ENCODE data around the gene SEPTIN1. TPM values are rescaled to one million over a fixed set of nuclear protein-coding genes. Genes with fewer than 3 reads are reported as not detected.

SEPTIN1 gene
- total and polyA plus RNA-seq, 2 of the 13 experiments (the other 11 are each of a cell fraction or from before 2014, with no cell fraction given): 0.18 to 0.67 TPM

- peak; percentile 89 for TF ChIP-seq SP4 (CRISPR knock-in tag; IDR thresholded peaks at IDR 0.05)
- TF ChIP-seq REXO4 (CRISPR knock-in tag; IDR thresholded peaks at IDR 0.05; ENCODE audit: borderline replicate concordance): no peak
- peak; percentile 27; the same call in 1 of the 2 replicates for TF ChIP-seq ZNF383 (CRISPR knock-in tag; IDR thresholded peaks at IDR 0.05; ENCODE audit: borderline replicate concordance)
- TF ChIP-seq ZNF382 (CRISPR knock-in tag; IDR thresholded peaks at IDR 0.05; ENCODE audit: borderline replicate concordance): no peak
- peak; percentile 100 for TF ChIP-seq ELF4 (CRISPR knock-in tag; IDR thresholded peaks at IDR 0.05; ENCODE audit: borderline replicate concordance)
- TF ChIP-seq ZSCAN29 (CRISPR knock-in tag; conservative IDR thresholded peaks at IDR 0.05): peak; percentile 90
- TF ChIP-seq SNAPC4 (CRISPR knock-in tag; IDR thresholded peaks at IDR 0.05): 0 out of 2 replicates have a peak, but pooled peaks have one; percentile 60
- peak; percentile 91 for TF ChIP-seq YEATS2 (CRISPR knock-in tag; IDR thresholded peaks at IDR 0.05; ENCODE audit: borderline replicate concordance)
- TF ChIP-seq NR2F6 (IDR thresholded peaks at IDR 0.05): peak; percentile 80
- TF ChIP-seq NR2F6 (CRISPR knock-in tag; IDR thresholded peaks at IDR 0.05): peak; percentile 47
- TF ChIP-seq NFIB (CRISPR knock-in tag; IDR thresholded peaks at IDR 0.05; ENCODE audit: borderline replicate concordance): peak; percentile 84; the same call in 1 of the 2 replicates
- peak; percentile 46 for TF ChIP-seq ISL2 (CRISPR knock-in tag; IDR thresholded peaks at IDR 0.05)
- TF ChIP-seq ZNF879 (CRISPR knock-in tag; IDR thresholded peaks at IDR 0.05): no peak
- TF ChIP-seq ZNF766 (CRISPR knock-in tag; IDR thresholded peaks at IDR 0.05; ENCODE audit: borderline replicate concordance): peak; percentile 59; the same call in 1 of the 2 replicates
- peak; percentile 88 for TF ChIP-seq TBX2 (CRISPR knock-in tag; IDR thresholded peaks at IDR 0.05; ENCODE audit: borderline replicate concordance)
- TF ChIP-seq ATF1 (CRISPR knock-in tag; IDR thresholded peaks at IDR 0.05): peak; percentile 95
- 0 out of 2 replicates have a peak, but pooled peaks have one; percentile 24 for TF ChIP-seq CREBL2 (CRISPR knock-in tag; IDR thresholded peaks at IDR 0.05; ENCODE audit: borderline replicate concordance)
- TF ChIP-seq, protein P1, sequence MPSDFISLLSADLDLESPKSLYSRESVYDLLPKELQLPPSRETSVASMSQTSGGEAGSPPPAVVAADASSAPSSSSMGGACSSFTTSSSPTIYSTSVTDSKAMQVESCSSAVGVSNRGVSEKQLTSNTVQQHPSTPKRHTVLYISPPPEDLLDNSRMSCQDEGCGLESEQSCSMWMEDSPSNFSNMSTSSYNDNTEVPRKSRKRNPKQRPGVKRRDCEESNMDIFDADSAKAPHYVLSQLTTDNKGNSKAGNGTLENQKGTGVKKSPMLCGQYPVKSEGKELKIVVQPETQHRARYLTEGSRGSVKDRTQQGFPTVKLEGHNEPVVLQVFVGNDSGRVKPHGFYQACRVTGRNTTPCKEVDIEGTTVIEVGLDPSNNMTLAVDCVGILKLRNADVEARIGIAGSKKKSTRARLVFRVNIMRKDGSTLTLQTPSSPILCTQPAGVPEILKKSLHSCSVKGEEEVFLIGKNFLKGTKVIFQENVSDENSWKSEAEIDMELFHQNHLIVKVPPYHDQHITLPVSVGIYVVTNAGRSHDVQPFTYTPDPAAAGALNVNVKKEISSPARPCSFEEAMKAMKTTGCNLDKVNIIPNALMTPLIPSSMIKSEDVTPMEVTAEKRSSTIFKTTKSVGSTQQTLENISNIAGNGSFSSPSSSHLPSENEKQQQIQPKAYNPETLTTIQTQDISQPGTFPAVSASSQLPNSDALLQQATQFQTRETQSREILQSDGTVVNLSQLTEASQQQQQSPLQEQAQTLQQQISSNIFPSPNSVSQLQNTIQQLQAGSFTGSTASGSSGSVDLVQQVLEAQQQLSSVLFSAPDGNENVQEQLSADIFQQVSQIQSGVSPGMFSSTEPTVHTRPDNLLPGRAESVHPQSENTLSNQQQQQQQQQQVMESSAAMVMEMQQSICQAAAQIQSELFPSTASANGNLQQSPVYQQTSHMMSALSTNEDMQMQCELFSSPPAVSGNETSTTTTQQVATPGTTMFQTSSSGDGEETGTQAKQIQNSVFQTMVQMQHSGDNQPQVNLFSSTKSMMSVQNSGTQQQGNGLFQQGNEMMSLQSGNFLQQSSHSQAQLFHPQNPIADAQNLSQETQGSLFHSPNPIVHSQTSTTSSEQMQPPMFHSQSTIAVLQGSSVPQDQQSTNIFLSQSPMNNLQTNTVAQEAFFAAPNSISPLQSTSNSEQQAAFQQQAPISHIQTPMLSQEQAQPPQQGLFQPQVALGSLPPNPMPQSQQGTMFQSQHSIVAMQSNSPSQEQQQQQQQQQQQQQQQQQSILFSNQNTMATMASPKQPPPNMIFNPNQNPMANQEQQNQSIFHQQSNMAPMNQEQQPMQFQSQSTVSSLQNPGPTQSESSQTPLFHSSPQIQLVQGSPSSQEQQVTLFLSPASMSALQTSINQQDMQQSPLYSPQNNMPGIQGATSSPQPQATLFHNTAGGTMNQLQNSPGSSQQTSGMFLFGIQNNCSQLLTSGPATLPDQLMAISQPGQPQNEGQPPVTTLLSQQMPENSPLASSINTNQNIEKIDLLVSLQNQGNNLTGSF (CRISPR knock-in tag; IDR thresholded peaks at IDR 0.05): no peak; the same call in 1 of the 2 replicates
- peak; percentile 89 for TF ChIP-seq XRCC5 (optimal IDR thresholded peaks at IDR 0.05; ENCODE audit: low read length)
- TF ChIP-seq MIER2 (CRISPR knock-in tag; IDR thresholded peaks at IDR 0.05): no peak
Measured at GRCh38 chr16:30355144-30355953, 27.0 kb downstream of the SEPTIN1 start, which contains the start of gene CD2BP2 (continued).
